ENCODE data around the gene IQCK. TPM values are rescaled to one million over a fixed set of nuclear protein-coding genes. Genes with fewer than 3 reads are reported as not detected.

IQCK gene
- total RNA-seq, 1 donor from 2014 or later = 5.8 TPM

DNA sequence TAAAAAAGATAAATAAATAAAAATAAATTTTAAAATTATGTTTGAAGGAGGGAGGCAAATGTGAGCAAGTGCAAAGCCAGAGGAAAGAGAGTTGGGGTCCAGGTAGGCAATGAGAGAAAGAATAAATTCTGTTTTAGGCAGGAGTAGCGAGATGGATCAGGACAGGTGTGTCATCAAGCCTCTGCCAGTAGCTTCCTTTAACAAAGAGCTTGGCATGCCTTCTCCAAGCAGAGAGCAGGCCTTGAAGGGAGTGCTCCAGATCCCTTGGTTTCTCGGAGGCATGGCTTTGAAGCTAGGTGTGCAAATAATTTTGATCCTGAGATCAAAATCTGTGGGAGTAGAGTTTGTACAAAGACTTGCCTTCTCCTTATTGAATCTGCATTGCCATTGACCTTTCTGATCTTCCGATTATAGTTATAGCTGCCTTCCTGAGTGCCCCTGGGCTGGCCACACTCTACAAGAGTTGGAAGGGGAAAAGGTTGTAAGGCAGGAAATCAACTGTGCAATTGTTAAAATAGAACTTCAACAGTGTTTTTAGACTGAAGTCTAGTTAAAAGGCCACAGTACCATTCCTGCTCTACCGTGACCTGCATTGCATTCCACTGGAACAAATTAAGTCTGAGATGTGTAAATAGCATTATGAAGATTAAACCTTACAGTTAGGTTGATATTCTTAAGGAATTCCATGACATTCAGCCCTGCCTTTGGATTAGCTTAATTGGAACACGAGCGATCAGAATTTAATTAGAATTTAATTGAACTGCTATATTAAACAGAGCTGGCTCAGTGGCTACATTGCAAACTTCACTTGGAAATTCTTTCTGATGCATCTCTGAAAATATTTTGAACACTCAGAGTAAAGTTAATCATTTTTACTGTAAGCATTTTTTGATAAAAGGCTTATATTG, 33.7 kb downstream of the IQCK start:
- DNase-seq (ENCODE audit: extremely low spot score, unreplicated experiment) = no peak
- no peak for TF ChIP-seq CTCF (IDR thresholded peaks at IDR 0.05)
- Mint-ChIP-seq H3K27ac (ENCODE audit: unreplicated experiment) (no peak overlapping the region), H3K4me1 (ENCODE audit: unreplicated experiment) (peaks cover 6% of the 10 kb centered on the region), H3K27me3 (ENCODE audit: unreplicated experiment) (no peaks in the 10 kb centered on the region), H3K4me3 (ENCODE audit: unreplicated experiment) (no peak overlapping the region), H3K36me3 (ENCODE audit: unreplicated experiment) (no peaks in the 10 kb centered on the region), H3K9me3 (ENCODE audit: unreplicated experiment) (no peaks in the 10 kb centered on the region)

GRCh38 chr16:19753815-19754643, 36.0 kb downstream of the IQCK start:
- Mint-ChIP-seq H3K27ac (ENCODE audit: unreplicated experiment) (no peak overlapping the region), H3K27me3 (ENCODE audit: unreplicated experiment) (no peaks in the 10 kb centered on the region), H3K9me3 (ENCODE audit: unreplicated experiment) (no peaks in the 10 kb centered on the region), H3K4me3 (ENCODE audit: unreplicated experiment) (no peak overlapping the region), H3K36me3 (ENCODE audit: unreplicated experiment) (no peaks in the 10 kb centered on the region), H3K4me1 (ENCODE audit: unreplicated experiment) (peaks cover 6% of the 10 kb centered on the region)
- DNase-seq (ENCODE audit: extremely low spot score, unreplicated experiment) = no peak
- no peak for TF ChIP-seq CTCF (IDR thresholded peaks at IDR 0.05)

GRCh38 chr16:19754644-19755036, 36.6 kb downstream of the IQCK start:
- no peak for DNase-seq (ENCODE audit: extremely low spot score, unreplicated experiment)
- no peaks in the 10 kb centered on the region for H3K36me3 Mint-ChIP-seq (ENCODE audit: unreplicated experiment)
- no peaks in the 10 kb centered on the region for H3K27me3 Mint-ChIP-seq (ENCODE audit: unreplicated experiment)
- no peak overlapping the region for H3K4me3 Mint-ChIP-seq (ENCODE audit: unreplicated experiment)
- no peaks in the 10 kb centered on the region for H3K9me3 Mint-ChIP-seq (ENCODE audit: unreplicated experiment)
- TF ChIP-seq CTCF (IDR thresholded peaks at IDR 0.05) = no peak
- H3K4me1 Mint-ChIP-seq (ENCODE audit: unreplicated experiment) = peaks cover 5% of the 10 kb centered on the region
- H3K27ac Mint-ChIP-seq (ENCODE audit: unreplicated experiment) = no peak overlapping the region

DNA sequence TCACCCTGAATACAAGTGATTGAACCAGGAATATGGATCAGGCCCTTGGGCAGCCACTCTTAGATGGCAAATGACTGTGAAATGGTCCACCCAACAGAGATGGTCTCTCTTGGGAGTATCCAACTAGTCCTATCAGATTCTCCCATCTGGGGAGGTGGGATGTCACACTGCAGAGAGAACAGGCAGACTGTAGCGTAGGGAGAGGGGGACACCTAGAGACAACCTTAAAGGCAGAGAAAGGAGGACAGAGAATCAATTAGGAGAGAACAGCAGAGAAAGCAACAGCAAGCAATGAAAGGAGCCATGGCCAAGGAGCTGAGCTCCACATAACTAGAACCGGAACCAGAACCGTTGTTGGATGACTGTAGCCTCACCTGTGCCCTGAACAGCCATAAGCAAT, 37.2 kb downstream of the IQCK start:
- H3K27ac Mint-ChIP-seq (ENCODE audit: unreplicated experiment) = no peak overlapping the region
- peaks cover 5% of the 10 kb centered on the region for H3K4me1 Mint-ChIP-seq (ENCODE audit: unreplicated experiment)
- no peak overlapping the region for H3K4me3 Mint-ChIP-seq (ENCODE audit: unreplicated experiment)
- H3K36me3 Mint-ChIP-seq (ENCODE audit: unreplicated experiment) = no peaks in the 10 kb centered on the region
- no peaks in the 10 kb centered on the region for H3K9me3 Mint-ChIP-seq (ENCODE audit: unreplicated experiment)
- no peaks in the 10 kb centered on the region for H3K27me3 Mint-ChIP-seq (ENCODE audit: unreplicated experiment)
- no peak for TF ChIP-seq CTCF (IDR thresholded peaks at IDR 0.05)
- DNase-seq (ENCODE audit: extremely low spot score, unreplicated experiment) = no peak

- H3K9me3 Mint-ChIP-seq (ENCODE audit: unreplicated experiment) = no peaks in the 10 kb centered on the region
- H3K4me1 Mint-ChIP-seq (ENCODE audit: unreplicated experiment) = peaks cover 5% of the 10 kb centered on the region
- DNase-seq (ENCODE audit: extremely low spot score, unreplicated experiment) = no peak
- H3K36me3 Mint-ChIP-seq (ENCODE audit: unreplicated experiment) = no peaks in the 10 kb centered on the region
- no peak for TF ChIP-seq CTCF (IDR thresholded peaks at IDR 0.05)
- no peak overlapping the region for H3K4me3 Mint-ChIP-seq (ENCODE audit: unreplicated experiment)
- H3K27ac Mint-ChIP-seq (ENCODE audit: unreplicated experiment) = no peak overlapping the region
- no peaks in the 10 kb centered on the region for H3K27me3 Mint-ChIP-seq (ENCODE audit: unreplicated experiment)
These were observed 39.0 kb downstream of the IQCK start for GRCh38 chr16:19757026-19757425.
